K562 (cell line): ENCODE measurements around the gene CNTNAP4. TPM values are rescaled to one million over a fixed set of nuclear protein-coding genes. Genes with fewer than 3 reads are reported as not detected.

Experiments
- ATAC-seq: fragments of 200-7000 bp; cut with Tn5 transposase; 3 replicates; pipeline ENCODE4 v1.9.1; 2020; ENCODE audit warnings: moderate library complexity
- BruUV-seq: library from RNA; stranded (reverse); fragments of 400-500 nt; replicated peaks from 2 replicates; lab custom pipeline; 2021; lab: Mats Ljungman, UMichigan
- CTCF ChIA-PET: fragments of 300-600 bp; formaldehyde crosslinking; extraction: SDS; loops from one replicate; lab custom pipeline; 2021; ENCODE audit warnings: low intra/inter-chr PET ratio; lab: Yijun Ruan, JAX
- POLR2A ChIA-PET: fragments of 300-600, 350-650 bp; sonication (Branson Sonifier 250); formaldehyde crosslinking; extraction: SDS; loops from one replicate; lab custom pipeline; 2021; ENCODE audit warnings: antibody characterized with exemption, inconsistent platforms; lab: Yijun Ruan, JAX
- DNase-seq, 4 experiments: peaks; one replicate each; pipeline versions ENCODE4 v3.0.0 to v3.0.0-alpha.2; 2011 to 2018; ENCODE audit warnings: low spot score in 3 of 4, mixed read lengths in 3 of 4; ENCODE audit errors: extremely low read depth in 1 of 4
- FAIRE-seq: peaks from 2 replicates; lab custom pipeline; 2011; peaks lifted over from hg19 to GRCh38; lab: Jason Lieb, UNC
- H2AFZ ChIP-seq: 2 replicates; pipeline ENCODE4 v1.6.0; 2011; ENCODE audit warnings: low read depth, low read length, control low read depth, inconsistent platforms
- H3K27ac ChIP-seq: fragments of 200-600 bp; 3 replicates; pipeline ENCODE4 v1.8.0; 2011; ENCODE audit warnings: low read depth, mild to moderate bottlenecking, control low read depth, inconsistent platforms, low read length, moderate library complexity, mixed read lengths; ENCODE audit errors: extremely low read depth
- H3K27me3 ChIP-seq, 2 experiments: fragments of 300-600 bp in 1 of 2; 2 replicates in 1 of 2; 3 replicates in 1 of 2; pipeline versions ENCODE4 v1.6.0 to v1.8.0; 2011; ENCODE audit warnings: inconsistent platforms in 2 of 2, low read length in 2 of 2, mild to moderate bottlenecking in 1 of 2, mixed read lengths in 1 of 2, moderate library complexity in 1 of 2; ENCODE audit not compliant: control insufficient read depth in 2 of 2, insufficient read depth in 2 of 2
- H3K36me3 ChIP-seq: fragments of 300-600 bp; 3 replicates; pipeline ENCODE4 v1.8.0; 2011; ENCODE audit warnings: mild to moderate bottlenecking, low read length, inconsistent platforms; ENCODE audit not compliant: control insufficient read depth, insufficient read depth
- H3K4me1 ChIP-seq, 2 experiments: fragments of 200-600 bp in 1 of 2; replicated peaks in 1 of 2; 2 replicates in 1 of 2; 3 replicates in 1 of 2; pipeline versions ENCODE4 v1.5.1 to v1.8.0; 2011; ENCODE audit warnings: inconsistent platforms in 2 of 2, low read length in 2 of 2, mild to moderate bottlenecking in 1 of 2, mixed read lengths in 1 of 2, moderate library complexity in 1 of 2; ENCODE audit not compliant: control insufficient read depth in 2 of 2, insufficient read depth in 2 of 2
- H3K4me2 ChIP-seq: 2 replicates; pipeline ENCODE4 v1.6.1; 2011; ENCODE audit warnings: low read length, control low read depth, inconsistent platforms, mixed read lengths; ENCODE audit not compliant: insufficient read depth
- H3K4me3 ChIP-seq: fragments of 200-600 bp; sonication (generic), shearing (Covaris generic); 2 replicates; pipeline ENCODE4 v1.5.1; 2016; ENCODE audit warnings: control low read depth, inconsistent platforms
- H3K79me2 ChIP-seq: fragments of 200-600 bp; 3 replicates; pipeline ENCODE4 v1.8.0; 2011; ENCODE audit warnings: low read length, inconsistent platforms; ENCODE audit not compliant: control insufficient read depth, insufficient read depth
- H3K9ac ChIP-seq, 2 experiments: 2 replicates each; pipeline versions ENCODE4 v1.6.0 to v1.6.1; 2011; ENCODE audit warnings: low read depth in 2 of 2, low read length in 2 of 2, control low read depth in 1 of 2, inconsistent platforms in 1 of 2, mild to moderate bottlenecking in 1 of 2, mixed read lengths in 1 of 2; ENCODE audit not compliant: insufficient read depth in 1 of 2
- H3K9me1 ChIP-seq: one replicate; pipeline ENCODE4 v1.6.0; 2011; ENCODE audit warnings: inconsistent platforms, mild to moderate bottlenecking, low read length, moderate library complexity; ENCODE audit not compliant: control insufficient read depth, insufficient read depth
- H3K9me3 ChIP-seq: replicated peaks from 2 replicates; pipeline ENCODE4 v1.5.1; 2011; ENCODE audit warnings: low read depth, low read length, inconsistent platforms; ENCODE audit not compliant: control insufficient read depth, insufficient read depth
- H4K20me1 ChIP-seq: replicated peaks from 2 replicates; pipeline ENCODE4 v1.6.1; 2011; ENCODE audit warnings: low read length, inconsistent platforms, mixed read lengths; ENCODE audit not compliant: control insufficient read depth, insufficient read depth
- ARID3A ChIP-seq: IDR thresholded peaks from 2 replicates; pipeline ENCODE4 v1.6.1; 2012; ENCODE audit warnings: low read depth, low read length, improper control_type of control experiment, borderline replicate concordance
- CREB3L1 ChIP-seq: fragments of 450-650 bp; IDR thresholded peaks from 2 replicates; pipeline ENCODE4 v1.6.1; 2014; ENCODE audit warnings: low read depth, mild to moderate bottlenecking, moderate library complexity, borderline replicate concordance
- ELK1 ChIP-seq: sonication (generic); formaldehyde crosslinking; IDR thresholded peaks from 2 replicates; pipeline ENCODE4 v1.8.1; 2022; ENCODE audit warnings: missing genetic modification reagents
- MAFF ChIP-seq: IDR thresholded peaks from 2 replicates; pipeline ENCODE4 v1.6.1; 2012; ENCODE audit warnings: low read length, improper control_type of control experiment
- NFIX ChIP-seq: fragments of 250-450 bp; sonication (Bioruptor Pico); IDR thresholded peaks from 2 replicates; pipeline ENCODE4 v1.4.0; 2020; ENCODE audit warnings: low read depth, mild to moderate bottlenecking, moderate library complexity
- PRPF4 ChIP-seq: fragments of 200-400 bp; formaldehyde crosslinking; IDR thresholded peaks from one replicate; pipeline ENCODE4 v1.6.1; 2017; ENCODE audit warnings: low read length, low read depth, mild to moderate bottlenecking; ENCODE audit not compliant: insufficient read depth, poor library complexity, severe bottlenecking
- SIN3A ChIP-seq, 2 experiments: fragments of 150-350 bp in 1 of 2; IDR thresholded peaks; 2 replicates each; pipeline ENCODE4 v1.6.1; 2011 to 2016; ENCODE audit warnings: borderline replicate concordance in 2 of 2, low read depth in 2 of 2, low read length in 2 of 2, mild to moderate bottlenecking in 2 of 2, moderate library complexity in 2 of 2; ENCODE audit not compliant: control insufficient read depth in 1 of 2
- TAF1 ChIP-seq: IDR thresholded peaks from 2 replicates; pipeline ENCODE4 v1.6.1; 2011; ENCODE audit warnings: mild to moderate bottlenecking, low read length, moderate library complexity; ENCODE audit not compliant: insufficient read depth, control insufficient read depth, severe bottlenecking; ENCODE audit errors: extremely low read depth
- THAP12 ChIP-seq: fragments of 250-450 bp; sonication (Bioruptor Pico); IDR thresholded peaks from 2 replicates; pipeline ENCODE4 v1.9.0; 2021; ENCODE audit warnings: mild to moderate bottlenecking, inconsistent platforms
- ZNF175 ChIP-seq: fragments of 200-800 bp; sonication (Bioruptor generic); IDR thresholded peaks from 2 replicates; pipeline ENCODE4 v1.6.1; 2016; ENCODE audit warnings: low read depth, mild to moderate bottlenecking, missing genetic modification characterization, missing compliant biosample characterization
- ZNF395 ChIP-seq: fragments of 200-800 bp; sonication (Bioruptor generic); IDR thresholded peaks from 2 replicates; pipeline ENCODE4 v1.6.1; 2017; ENCODE audit warnings: missing genetic modification characterization, missing compliant biosample characterization
- ZNF589 ChIP-seq: fragments of 200-800 bp; sonication (Bioruptor generic); IDR thresholded peaks from 2 replicates; pipeline ENCODE4 v1.6.1; 2016; ENCODE audit warnings: low read depth, missing genetic modification characterization, missing compliant biosample characterization
- WGBS: fragments of 100-300 bp; shearing (Covaris generic); methylation state at CpG from one replicate; pipeline ENCODE4 v1.1.6; 2016; ENCODE audit warnings: low coverage, mixed read lengths; ENCODE audit not compliant: insufficient coverage; ENCODE audit errors: missing lambda C conversion rate; 5-methylcytosine and 5-hydroxymethylcytosine counted together
- in situ Hi-C: fragments of 300-500 bp; cut with MboI; formaldehyde crosslinking; loops from 4 replicates; pipeline ENCODE4 v1.15.0; 2018; ENCODE audit warnings: inconsistent platforms, mixed read lengths
- intact Hi-C: fragments of 100-400 bp; cut with micrococcal nuclease; formaldehyde crosslinking; loops from 2 replicates; pipeline ENCODE4 v1.14.2; 2022
- polyA plus RNA-seq, 8 experiments: library from polyadenylated mRNA; depleted of rRNA in 4 of 8; stranded (reverse) in 5 of 8; unstranded in 3 of 8; fragments of >200 nt; fragmentation: Nextera tagmentation in 2 of 8; fragmentation: Illumina TruSeq in 1 of 8; extraction: Ambion mirVana in 2 of 8; extraction: Trizol in 1 of 8; gene quantifications; 2 replicates each; pipeline versions ENCODE4 v1.2.1 to v1.2.3, GENCODE V29; 2011 to 2014; ENCODE audit warnings: inconsistent platforms in 1 of 8, missing spikeins in 1 of 8
- total RNA-seq, 7 experiments: library from RNA; depleted of rRNA in 6 of 7; stranded (reverse); fragments of >200 nt in 6 of 7; fragmentation: Illumina TruSeq in 2 of 7; extraction: Trizol in 2 of 7; gene quantifications; 2 replicates each; pipeline versions ENCODE4 v1.2.1 to v1.2.3, GENCODE V29; 2011 to 2021; ENCODE audit warnings: low replicate concordance in 1 of 7

Gene CNTNAP4
- total and polyA plus RNA-seq, 9 of the 15 experiments (the other 6 are each of a cell fraction or from before 2014, with no cell fraction given): not detected

- no TSS peak for BruUV-seq
- H3K36me3 ChIP-seq: no peaks in the 10 kb centered on the region
- H3K9ac ChIP-seq: no peak overlapping the region
- H2AFZ ChIP-seq: no peak overlapping the region
- no peaks in the 10 kb centered on the region for H3K79me2 ChIP-seq
- no peaks in the 10 kb centered on the region for H3K4me1 ChIP-seq
- no peak overlapping the region for H3K27ac ChIP-seq
- H3K4me2 ChIP-seq: no peak overlapping the region
- FAIRE-seq (no peak), ATAC-seq (no peak), DNase-seq (no peak)
- H3K9me3 ChIP-seq: no peaks in the 10 kb centered on the region; the same call in 1 of the 2 replicates
- intact Hi-C loops (no loop called here), in situ Hi-C loops (no loop called here)
- ChIA-PET POLR2A (no interaction called here), CTCF (no interaction called here)
- 0% methylated on average over 1 of the region's 1 CpG for WGBS
- H3K27me3 ChIP-seq: no peaks in the 10 kb centered on the region
- no peak overlapping the region for H3K4me3 ChIP-seq
- TF ChIP-seq MAFF (no peak), NFIX (CRISPR knock-in tag) (no peak), ARID3A (no peak), CREB3L1 (no peak), SIN3A (IDR thresholded peaks at IDR 0.05; ENCODE audit: borderline replicate concordance in 2 of 2, control insufficient read depth in 1 of 2, low read depth in 2 of 2, low read length in 2 of 2) (no peak), THAP12 (no peak), PRPF4 (no peak), ZNF175 (CRISPR knock-in tag) (no peak), TAF1 (no peak), ZNF395 (CRISPR knock-in tag) (no peak), ZNF589 (no peak), ELK1 (CRISPR knock-in tag) (no peak)
- H4K20me1 ChIP-seq: no peaks in the 10 kb centered on the region
- no peaks in the 10 kb centered on the region for H3K9me1 ChIP-seq
Measured at GRCh38 chr16:76443973-76444372, 166.8 kb downstream of the CNTNAP4 start.
